ENCODE measurements around the gene TMEM266.
"Not testable (repeated sequence)": the region's sequence is repeated elsewhere in the genome, so short reads cannot be mapped to it uniquely, and the experiment has no call there.

- not testable (repeated sequence) for TF ChIP-seq CTCF (conservative IDR thresholded peaks at IDR 0.05; ENCODE audit: low read length); EZH2phosphoT487 (IDR thresholded peaks at IDR 0.05; ENCODE audit: borderline replicate concordance)
Observed at GRCh38 chr15:76054201-76054600, 5.6 kb upstream of the TMEM266 start.
